HG03442 (cell line): Measurements from ENCODE around the gene GALNT7.
A peak's percentile ranks its signal among the peaks of the same experiment; 100 is the strongest.

ENCODE experiments used
- ATAC-seq: cut with Tn5 transposase; IDR thresholded peaks from one replicate; pipeline ENCODE4 v1.9.1; 2021; ENCODE audit warnings: mild to moderate bottlenecking, moderate library complexity; ENCODE audit not compliant: unreplicated experiment

Gene GALNT7

GRCh38 chr4:173288698-173289352 is 120.2 kb downstream of the GALNT7 start:
- ATAC-seq, result peak; percentile 29

GRCh38 chr4:173289353-173289727 is 120.7 kb downstream of the GALNT7 start:
- no peak for ATAC-seq

GRCh38 chr4:173291899-173292298 is 123.3 kb downstream of the GALNT7 start:
- no peak for ATAC-seq

DNA sequence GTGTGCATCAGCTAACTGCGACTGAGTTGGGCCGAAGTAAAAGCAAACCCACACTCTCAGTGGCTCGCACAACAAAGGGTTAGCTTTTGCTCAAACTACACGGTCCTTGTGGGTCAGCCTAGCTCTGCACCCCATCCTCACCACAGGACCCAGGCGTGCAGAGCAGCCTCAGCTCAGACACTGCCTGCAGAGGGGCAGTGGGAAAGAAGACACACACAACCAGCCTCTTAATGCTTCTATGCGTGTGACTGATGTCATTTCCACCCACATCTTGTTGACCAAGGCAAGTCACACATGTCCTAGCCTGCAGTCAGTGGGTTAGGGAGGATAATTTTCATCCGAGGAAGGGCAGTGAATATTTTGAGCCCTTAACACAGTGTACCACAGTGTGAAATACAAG is 125.1 kb downstream of the GALNT7 start:
- ATAC-seq, result no peak

DNA sequence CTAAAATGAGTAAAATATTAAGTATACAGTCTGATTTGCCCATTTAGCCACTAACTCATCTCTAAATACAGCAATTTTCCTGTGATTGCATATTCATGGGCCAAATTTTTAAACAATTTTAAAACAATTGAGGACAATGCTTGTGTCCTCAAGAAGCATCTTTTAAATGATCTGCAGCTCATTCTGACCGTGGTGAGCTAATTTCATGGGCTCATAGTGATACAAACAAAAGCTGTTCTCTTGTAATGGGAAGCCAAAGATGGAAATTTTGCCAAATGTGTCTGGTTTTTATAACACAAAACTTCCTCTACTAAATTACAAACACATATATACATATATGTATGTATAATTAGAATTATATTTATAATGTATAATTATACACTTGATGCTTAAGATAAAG is 125.8 kb downstream of the GALNT7 start:
- no peak for ATAC-seq

DNA sequence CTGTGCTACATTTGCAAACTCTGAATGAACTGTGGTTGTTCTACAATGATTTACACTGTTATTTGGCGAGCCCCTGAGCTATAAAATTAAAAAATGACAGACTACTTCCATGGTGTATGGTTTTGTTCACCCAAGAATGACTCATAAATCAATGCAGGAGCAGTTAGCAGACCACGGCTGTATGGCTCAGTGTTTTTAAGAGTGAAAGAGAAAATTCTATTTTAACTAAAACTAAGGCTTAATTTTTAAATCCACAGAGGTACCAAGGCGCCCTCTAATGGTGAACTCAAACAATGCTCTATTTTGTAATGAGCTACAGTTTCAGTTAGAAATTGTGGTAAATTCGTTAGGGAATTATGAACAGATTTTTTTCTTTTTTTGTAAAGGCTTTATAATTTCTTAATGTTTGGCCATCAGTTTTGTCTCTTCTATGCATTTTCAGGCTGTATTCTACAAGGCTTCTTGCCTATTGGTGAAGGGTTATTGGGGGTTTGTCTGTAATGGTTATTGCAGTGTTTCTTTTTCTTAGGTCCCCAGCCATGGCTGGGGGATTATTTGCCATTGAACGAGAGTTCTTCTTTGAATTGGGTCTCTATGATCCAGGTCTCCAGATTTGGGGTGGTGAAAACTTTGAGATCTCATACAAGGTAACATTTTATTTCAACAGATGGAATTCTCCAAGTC is 133.0 kb downstream of the GALNT7 start:
- ATAC-seq, result peak; percentile 39

GRCh38 chr4:173307778-173308177 is 139.2 kb downstream of the GALNT7 start:
- no peak for ATAC-seq

- ATAC-seq, result no peak
Measured at GRCh38 chr4:173311368-173311767, 142.8 kb downstream of the GALNT7 start.

DNA sequence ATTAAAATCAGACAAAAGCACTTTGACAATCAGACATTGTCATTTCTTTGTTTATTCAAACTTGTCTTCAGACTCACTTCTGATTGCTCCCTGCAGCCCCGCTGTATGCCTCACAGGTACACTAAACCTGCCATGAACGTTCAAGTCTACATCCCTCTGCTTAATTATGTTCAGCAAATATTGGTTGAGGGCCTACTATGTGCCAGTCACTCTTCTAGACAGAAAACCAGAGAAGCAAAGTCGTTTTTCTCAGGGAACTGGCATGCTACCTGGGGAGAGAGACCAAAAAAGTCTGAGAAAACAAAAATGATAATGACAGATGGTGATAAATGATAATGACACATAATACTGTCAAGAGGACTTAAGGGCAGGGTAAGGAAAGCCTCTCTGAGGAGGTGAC is 146.1 kb downstream of the GALNT7 start:
- ATAC-seq, result no peak

DNA sequence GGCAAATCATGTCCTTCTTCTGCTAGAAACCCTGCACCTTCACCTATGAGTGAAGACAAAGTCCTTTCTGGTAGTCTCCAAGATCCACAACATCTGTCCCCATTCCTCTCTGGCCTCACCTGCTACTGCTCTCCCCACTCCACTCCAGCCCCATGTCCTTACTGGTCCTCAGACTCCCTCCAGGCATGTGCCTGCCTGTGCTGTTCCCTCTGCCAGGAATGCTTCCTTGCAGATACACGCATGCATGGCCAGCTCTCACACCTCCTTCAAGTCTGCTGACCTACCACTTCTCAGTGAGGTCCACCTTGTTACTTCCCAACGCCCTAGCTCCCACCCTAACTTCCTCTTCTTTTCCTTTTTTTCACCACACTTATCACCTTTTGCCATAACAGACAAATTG is 147.4 kb downstream of the GALNT7 start:
- no peak for ATAC-seq

DNA sequence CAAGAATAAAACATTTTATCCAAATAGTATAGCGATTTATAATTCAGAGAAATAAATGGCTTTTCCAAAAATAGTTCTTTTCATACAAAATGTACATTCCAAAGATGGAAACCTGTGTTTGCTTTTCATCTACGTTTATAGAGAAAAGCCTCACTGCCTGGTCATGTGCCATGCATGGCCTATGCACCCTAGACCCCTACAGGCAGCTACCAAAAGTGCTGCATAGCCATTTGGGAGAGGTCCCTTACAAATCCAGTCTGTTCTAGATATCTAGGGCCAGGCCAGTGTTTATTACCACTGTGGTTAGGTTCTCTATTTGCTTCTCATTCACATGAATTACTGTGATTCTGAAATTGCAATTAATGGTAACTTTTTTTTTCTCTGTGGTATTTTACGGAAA is 148.4 kb downstream of the GALNT7 start:
- ATAC-seq, result no peak

- ATAC-seq, result peak; percentile 4
Measured at GRCh38 chr4:173318240-173318639, 149.6 kb downstream of the GALNT7 start.

- ATAC-seq, result peak; percentile 60
Measured at GRCh38 chr4:173318648-173319211, 150.1 kb downstream of the GALNT7 start.

DNA sequence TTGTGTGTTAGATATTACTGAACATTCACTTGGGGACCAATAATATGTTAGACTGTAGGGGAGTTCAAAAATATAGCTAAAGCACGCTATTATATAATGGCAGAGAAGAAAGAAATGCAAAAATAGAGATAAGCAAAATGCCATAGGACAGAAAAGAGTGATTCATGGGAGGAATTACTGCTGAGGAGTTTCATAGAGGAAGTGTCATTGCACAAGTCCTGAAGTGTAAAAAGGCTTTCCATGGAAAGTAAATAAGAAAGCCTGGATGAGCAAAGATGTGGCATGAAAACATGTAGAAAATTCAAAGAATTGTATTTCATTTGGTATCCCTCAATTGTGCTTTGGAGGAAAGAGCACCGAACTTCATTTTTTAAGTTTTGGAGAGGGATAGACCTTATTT is 151.1 kb downstream of the GALNT7 start:
- no peak for ATAC-seq

- no peak for ATAC-seq
Measured at GRCh38 chr4:173325007-173325736, 156.6 kb downstream of the GALNT7 start.

DNA sequence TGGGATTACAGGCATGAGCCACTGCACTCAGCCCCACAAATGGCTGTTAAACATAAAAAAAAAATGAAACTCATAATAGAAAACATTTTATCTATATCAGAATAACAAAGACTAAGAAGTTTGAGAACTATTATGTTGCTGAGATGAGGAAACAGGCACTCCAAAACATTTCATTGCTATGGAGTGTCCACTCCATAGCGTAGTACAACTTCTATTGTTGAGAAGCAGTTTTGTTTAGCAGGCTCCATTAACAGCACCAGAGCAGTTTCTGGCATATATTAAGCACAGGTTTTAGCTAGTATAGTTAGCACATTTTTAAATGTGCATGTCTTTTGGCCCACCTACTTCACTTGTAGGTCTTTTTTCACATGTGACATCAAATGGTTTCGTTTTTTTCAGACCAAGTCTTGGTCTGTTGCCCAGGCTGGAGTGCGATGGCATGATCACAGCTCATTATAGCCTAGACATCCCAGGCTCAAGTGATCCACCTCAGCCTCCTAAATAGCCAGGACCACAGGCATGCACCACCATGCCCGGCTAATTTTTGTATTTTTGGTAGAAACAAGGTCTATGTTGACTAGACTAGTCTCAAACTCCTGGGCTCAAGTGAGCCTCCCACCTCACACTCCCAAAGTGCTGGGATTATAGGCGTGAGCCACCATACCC is 159.8 kb downstream of the GALNT7 start:
- ATAC-seq, result no peak

DNA sequence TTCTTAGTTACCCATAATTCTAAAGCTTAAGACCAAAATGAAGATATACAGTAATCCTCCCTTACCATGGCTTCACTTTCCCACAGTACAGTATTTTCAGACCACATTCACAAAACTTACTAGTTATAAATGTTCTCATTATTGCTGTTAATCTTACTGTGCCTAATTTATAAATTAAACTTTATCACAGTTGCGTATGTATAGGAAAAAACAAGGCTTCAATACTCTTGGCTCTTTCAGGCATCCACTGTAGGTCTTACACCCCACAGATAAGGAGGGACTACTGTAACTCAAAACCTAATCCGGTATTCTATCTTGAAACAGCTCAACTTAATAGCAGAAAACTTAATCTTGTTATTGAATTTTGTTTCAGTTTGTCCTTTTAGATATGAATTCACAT is 162.0 kb downstream of the GALNT7 start:
- no peak for ATAC-seq

DNA sequence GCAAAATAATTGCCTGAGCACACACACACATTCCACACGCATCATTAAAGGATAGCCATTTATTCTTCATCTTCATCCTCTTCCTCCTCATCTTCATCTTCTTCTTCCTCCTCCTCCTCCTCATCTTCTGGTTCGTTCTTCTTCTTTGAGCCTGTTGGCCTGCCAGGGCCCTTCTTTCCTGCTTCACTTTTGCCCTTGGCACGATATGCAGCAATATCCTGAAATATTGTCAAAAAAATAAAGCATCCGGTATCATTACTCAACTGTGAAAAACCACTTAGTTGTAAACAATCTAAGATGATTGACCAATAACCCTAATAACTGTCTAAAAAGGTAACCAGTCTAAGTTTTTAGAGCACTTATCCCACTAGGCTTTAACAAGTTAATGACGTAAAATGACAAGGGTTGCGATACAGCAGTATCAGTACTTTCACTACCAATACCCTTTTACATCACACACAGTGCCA is 163.4 kb downstream of the GALNT7 start:
- ATAC-seq, result no peak

- no peak for ATAC-seq
Measured at GRCh38 chr4:173332963-173333657, 164.5 kb downstream of the GALNT7 start.

- ATAC-seq, result no peak
Measured at GRCh38 chr4:173333658-173334084, 165.1 kb downstream of the GALNT7 start.
